H9 (cell line): ENCODE data around the gene STRA6. TPM values are rescaled to one million over a fixed set of nuclear protein-coding genes. Genes with fewer than 3 reads are reported as not detected.
A peak's percentile ranks its signal among the peaks of the same experiment; 100 is the strongest.

Experiments
- DNase-seq: peaks from one replicate; pipeline ENCODE4 v3.0.0-alpha.2; 2017
- H2AFZ ChIP-seq: one replicate; pipeline ENCODE4 v1.6.1; 2013; ENCODE audit warnings: mild to moderate bottlenecking, low read length, control low read depth, moderate library complexity
- H2AK5ac ChIP-seq: 2 replicates; pipeline ENCODE4 v1.6.1; 2013; ENCODE audit warnings: low read length, control low read depth, mixed read lengths; ENCODE audit not compliant: insufficient read length
- H2BK120ac ChIP-seq: one replicate; pipeline ENCODE4 v1.6.1; 2013; ENCODE audit warnings: low read depth, mild to moderate bottlenecking, low read length, control low read depth, inconsistent platforms; ENCODE audit not compliant: poor library complexity, severe bottlenecking
- H2BK12ac ChIP-seq: 2 replicates; pipeline ENCODE4 v1.6.1; 2013; ENCODE audit warnings: low read length, control low read depth, mixed read lengths, low read depth; ENCODE audit not compliant: insufficient read length
- H2BK15ac ChIP-seq: 2 replicates; pipeline ENCODE4 v1.6.1; 2013; ENCODE audit warnings: low read depth, low read length, control low read depth
- H2BK20ac ChIP-seq: one replicate; pipeline ENCODE4 v1.6.1; 2013; ENCODE audit warnings: low read depth, mild to moderate bottlenecking, low read length, control low read depth, inconsistent platforms; ENCODE audit not compliant: poor library complexity, severe bottlenecking
- H2BK5ac ChIP-seq: 2 replicates; pipeline ENCODE4 v1.6.1; 2013; ENCODE audit warnings: low read length, control low read depth, mixed read lengths; ENCODE audit not compliant: insufficient read length
- H3K14ac ChIP-seq: 2 replicates; pipeline ENCODE4 v1.6.1; 2013; ENCODE audit warnings: low read length, control low read depth; ENCODE audit not compliant: insufficient read depth
- H3K18ac ChIP-seq: 2 replicates; pipeline ENCODE4 v1.6.1; 2013; ENCODE audit warnings: low read depth, mild to moderate bottlenecking, mixed read lengths, low read length, control low read depth; ENCODE audit not compliant: insufficient read length
- H3K23ac ChIP-seq: 2 replicates; pipeline ENCODE4 v1.6.1; 2013; ENCODE audit warnings: low read length, control low read depth, mixed read lengths, low read depth; ENCODE audit not compliant: insufficient read length
- H3K23me2 ChIP-seq: 2 replicates; pipeline ENCODE4 v1.6.1; 2013; ENCODE audit warnings: low read depth, mild to moderate bottlenecking, mixed read lengths, low read length, control low read depth; ENCODE audit not compliant: insufficient read length, poor library complexity, severe bottlenecking
- H3K27ac ChIP-seq: 2 replicates; pipeline ENCODE4 v1.5.1; 2013; ENCODE audit warnings: low read length, control low read depth, mixed read lengths, low read depth; ENCODE audit not compliant: insufficient read length
- H3K27me3 ChIP-seq: 2 replicates; pipeline ENCODE4 v1.6.1; 2013; ENCODE audit warnings: low read length, control low read depth, inconsistent platforms; ENCODE audit not compliant: insufficient read depth
- H3K4ac ChIP-seq: 2 replicates; pipeline ENCODE4 v1.6.1; 2013; ENCODE audit warnings: low read depth, mild to moderate bottlenecking, control low read depth, inconsistent platforms, low read length, moderate library complexity
- H3K4me1 ChIP-seq: 2 replicates; pipeline ENCODE4 v1.6.1; 2013; ENCODE audit warnings: low read length, control low read depth, inconsistent platforms; ENCODE audit not compliant: insufficient read depth
- H3K4me2 ChIP-seq: 2 replicates; pipeline ENCODE4 v1.6.1; 2013; ENCODE audit warnings: low read length, control low read depth, mixed read lengths; ENCODE audit not compliant: insufficient read length, insufficient read depth
- H3K56ac ChIP-seq: 2 replicates; pipeline ENCODE4 v1.6.1; 2013; ENCODE audit warnings: low read depth, mild to moderate bottlenecking, mixed read lengths, low read length, control low read depth; ENCODE audit not compliant: insufficient read length
- H3K79me1 ChIP-seq: 2 replicates; pipeline ENCODE4 v1.6.1; 2013; ENCODE audit warnings: low read depth, mild to moderate bottlenecking, moderate library complexity, low read length, control low read depth, inconsistent platforms; ENCODE audit not compliant: insufficient read depth, poor library complexity, severe bottlenecking
- H3K79me2 ChIP-seq: 2 replicates; pipeline ENCODE4 v1.6.1; 2013; ENCODE audit warnings: low read length, control low read depth, inconsistent platforms; ENCODE audit not compliant: insufficient read depth
- H3K9ac ChIP-seq: 2 replicates; pipeline ENCODE4 v1.6.1; 2013; ENCODE audit warnings: low read length, control low read depth, mixed read lengths; ENCODE audit not compliant: insufficient read length; ENCODE audit errors: extremely low read depth
- H3K9me3 ChIP-seq: one replicate; pipeline ENCODE4 v1.6.1; 2013; ENCODE audit warnings: low read depth, low read length, inconsistent platforms; ENCODE audit not compliant: control insufficient read depth
- H3T11ph ChIP-seq: one replicate; pipeline ENCODE4 v1.6.1; 2013; ENCODE audit warnings: mild to moderate bottlenecking, low read length, control low read depth, inconsistent platforms
- H4K20me1 ChIP-seq: one replicate; pipeline ENCODE4 v1.6.1; 2013; ENCODE audit not compliant: control insufficient read depth, insufficient read length, insufficient read depth
- H4K5ac ChIP-seq: 2 replicates; pipeline ENCODE4 v1.6.1; 2013; ENCODE audit warnings: low read depth, mild to moderate bottlenecking, mixed read lengths, low read length, control low read depth; ENCODE audit not compliant: insufficient read length
- H4K8ac ChIP-seq: replicated peaks from 2 replicates; pipeline ENCODE4 v1.6.1; 2013; ENCODE audit warnings: low read length, control low read depth, mixed read lengths, low read depth; ENCODE audit not compliant: insufficient read length
- H4K91ac ChIP-seq: 2 replicates; pipeline ENCODE4 v1.6.1; 2013; ENCODE audit warnings: low read depth, mild to moderate bottlenecking, moderate library complexity, mixed read lengths, low read length, control low read depth; ENCODE audit not compliant: insufficient read length
- H3K27ac Mint-ChIP-seq, 3 experiments: 2 replicates in 2 of 3; 3 replicates in 1 of 3; pipeline ENCODE4 v1.8.0; 2020 to 2021; ENCODE audit warnings: mixed read lengths in 3 of 3, mild to moderate bottlenecking in 1 of 3, moderate library complexity in 1 of 3
- H3K27me3 Mint-ChIP-seq: 2 replicates; pipeline ENCODE4 v1.8.0; 2021; ENCODE audit warnings: low read depth, mild to moderate bottlenecking, moderate library complexity, mixed read lengths
- H3K36me3 Mint-ChIP-seq, 3 experiments: 2 replicates in 2 of 3; 3 replicates in 1 of 3; pipeline ENCODE4 v1.8.0; 2020 to 2021; ENCODE audit warnings: low read depth in 3 of 3, mixed read lengths in 3 of 3; ENCODE audit not compliant: insufficient read depth in 1 of 3
- H3K4me1 Mint-ChIP-seq, 2 experiments: 2 replicates each; pipeline ENCODE4 v1.8.0; 2020; ENCODE audit warnings: mixed read lengths in 2 of 2
- H3K4me3 Mint-ChIP-seq, 2 experiments: 2 replicates in 1 of 2; 3 replicates in 1 of 2; pipeline ENCODE4 v1.8.0; 2020 to 2021; ENCODE audit warnings: mild to moderate bottlenecking in 2 of 2, mixed read lengths in 2 of 2, moderate library complexity in 1 of 2
- H3K9me3 Mint-ChIP-seq, 2 experiments: 2 replicates in 1 of 2; 3 replicates in 1 of 2; pipeline ENCODE4 v1.8.0; 2020; ENCODE audit warnings: mild to moderate bottlenecking in 2 of 2, mixed read lengths in 2 of 2, moderate library complexity in 1 of 2
- WGBS: extraction: QIAGEN DNeasy Blood & Tissue Kit; methylation state at CpG from one replicate; pipeline ENCODE4 v1.1.7; 2013; ENCODE audit warnings: missing lambda C conversion rate, low lambda C conversion rate, mixed read lengths; ENCODE audit not compliant: insufficient read length; ENCODE audit errors: extremely low coverage; 5-methylcytosine and 5-hydroxymethylcytosine counted together
- total RNA-seq: library from RNA; stranded (reverse); gene quantifications from 2 replicates; pipeline ENCODE4 v1.2.1, GENCODE V29; 2021
- TF ChIP-seq, protein P1 (sequence below): fragments of 200-600 bp; sonication (generic); conservative IDR thresholded peaks from 3 replicates; pipeline ENCODE4 v1.8.0; 2021; ENCODE audit warnings: antibody characterized with exemption, mild to moderate bottlenecking

STRA6 gene
- total RNA-seq, 1 experiment from 2014 or later: 12.8 TPM

GRCh38 chr15:74172701-74173379 is 29.7 kb downstream of the STRA6 start:
- Histone ChIP-seq H3K18ac (no peak overlapping the region), H4K91ac (no peak overlapping the region), H3K23ac (no peak overlapping the region), H4K8ac (no peak overlapping the region), H3K56ac (no peak overlapping the region), H3K27ac (no peak overlapping the region), H2BK15ac (no peak overlapping the region), H3K4ac (no peak overlapping the region), H2AK5ac (no peak overlapping the region), H4K5ac (no peak overlapping the region), H2BK120ac (no peak overlapping the region), H2BK20ac (no peak overlapping the region), H2AFZ (no peak overlapping the region), H2BK12ac (no peak overlapping the region), H3K14ac (no peak overlapping the region; the same call in 1 of the 2 replicates), H3K23me2 (no peaks in the 10 kb centered on the region), H3K9ac (no peak overlapping the region), H2BK5ac (no peak overlapping the region), H3K79me1 (no peaks in the 10 kb centered on the region), H3K4me2 (no peak overlapping the region), H3K79me2 (no peaks in the 10 kb centered on the region), H3K27me3 (no peaks in the 10 kb centered on the region), H3K9me3 (no peaks in the 10 kb centered on the region), H3K4me1 (peaks cover 3% of the 10 kb centered on the region; the same call in 1 of the 2 replicates), H3T11ph (no peak overlapping the region), H4K20me1 (no peaks in the 10 kb centered on the region)
- peaks cover 25 to 59% of the 10 kb centered on the region in 2 experiments for H3K4me1 Mint-ChIP-seq
- WGBS: no CpG with 5 or more reads among the region's 13 CpGs
- no peaks in the 10 kb centered on the region; a peak in 1 of 5 replicates for H3K9me3 Mint-ChIP-seq
- H3K36me3 Mint-ChIP-seq: no peaks in the 10 kb centered on the region
- DNase-seq: peak; percentile 47
- H3K27ac Mint-ChIP-seq: no peak overlapping the region; a peak in 1 of 7 replicates
- TF ChIP-seq, protein P1, sequence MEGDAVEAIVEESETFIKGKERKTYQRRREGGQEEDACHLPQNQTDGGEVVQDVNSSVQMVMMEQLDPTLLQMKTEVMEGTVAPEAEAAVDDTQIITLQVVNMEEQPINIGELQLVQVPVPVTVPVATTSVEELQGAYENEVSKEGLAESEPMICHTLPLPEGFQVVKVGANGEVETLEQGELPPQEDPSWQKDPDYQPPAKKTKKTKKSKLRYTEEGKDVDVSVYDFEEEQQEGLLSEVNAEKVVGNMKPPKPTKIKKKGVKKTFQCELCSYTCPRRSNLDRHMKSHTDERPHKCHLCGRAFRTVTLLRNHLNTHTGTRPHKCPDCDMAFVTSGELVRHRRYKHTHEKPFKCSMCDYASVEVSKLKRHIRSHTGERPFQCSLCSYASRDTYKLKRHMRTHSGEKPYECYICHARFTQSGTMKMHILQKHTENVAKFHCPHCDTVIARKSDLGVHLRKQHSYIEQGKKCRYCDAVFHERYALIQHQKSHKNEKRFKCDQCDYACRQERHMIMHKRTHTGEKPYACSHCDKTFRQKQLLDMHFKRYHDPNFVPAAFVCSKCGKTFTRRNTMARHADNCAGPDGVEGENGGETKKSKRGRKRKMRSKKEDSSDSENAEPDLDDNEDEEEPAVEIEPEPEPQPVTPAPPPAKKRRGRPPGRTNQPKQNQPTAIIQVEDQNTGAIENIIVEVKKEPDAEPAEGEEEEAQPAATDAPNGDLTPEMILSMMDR: no peak
- H3K27me3 Mint-ChIP-seq: peaks cover 34% of the 10 kb centered on the region
- H3K4me3 Mint-ChIP-seq: peak overlapping the region in 1 of 2 experiments; percentile 11; a peak in 2 of 5 replicates
